ENCODE measurements around the gene STUM.

DNA sequence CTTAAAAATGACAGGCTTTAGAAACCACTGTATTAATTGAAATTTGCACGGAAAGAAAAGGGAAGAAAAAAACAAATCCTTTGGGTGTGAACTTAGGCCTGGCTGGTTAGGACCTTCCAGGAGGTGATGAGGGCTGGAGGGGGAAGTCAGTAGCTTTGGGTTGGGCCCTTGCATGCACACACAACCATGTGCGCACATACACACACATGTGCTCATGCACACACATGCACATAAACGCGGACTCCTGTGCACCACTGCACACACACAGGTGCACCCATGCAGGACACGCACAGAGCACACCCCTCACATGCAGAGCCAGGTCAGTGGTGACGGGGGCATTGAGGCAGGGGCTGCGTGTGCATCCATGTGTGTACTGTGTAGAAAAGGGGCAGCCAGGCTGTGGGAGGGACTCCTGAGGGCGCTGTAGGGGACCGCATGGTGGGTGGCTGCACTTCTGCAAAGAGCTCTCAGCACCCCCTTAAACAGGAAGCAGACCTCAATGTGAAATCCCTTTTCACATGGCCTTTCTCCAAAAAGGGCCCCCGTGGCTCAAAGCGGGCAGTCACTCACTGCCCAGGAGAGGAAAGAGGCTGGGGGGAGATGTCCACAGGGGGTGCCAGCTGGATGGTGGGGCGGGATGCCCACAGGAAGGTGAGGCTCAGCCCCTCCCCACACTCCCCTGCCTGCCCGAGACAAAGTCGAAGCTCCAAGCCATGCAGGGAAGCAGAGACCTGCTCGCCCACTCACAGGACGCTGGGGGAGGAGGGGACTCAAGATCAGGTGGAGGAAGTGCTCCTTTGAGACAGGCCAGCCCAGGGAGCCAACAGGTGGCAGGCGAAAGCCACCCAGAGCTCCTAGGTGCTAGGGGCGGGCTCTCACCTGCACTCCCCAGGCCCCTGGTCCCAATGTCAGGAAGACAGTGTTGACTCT, 95.3 kb downstream of the STUM start:
- TF ChIP-seq GATA2 (IDR thresholded peaks at IDR 0.05; ENCODE audit: low read depth, low read length) (no peak), GATA3 (IDR thresholded peaks at IDR 0.05; ENCODE audit: low read depth, low read length) (no peak)

All from SH-SY5Y (cell line).